SK-N-SH (cell line): ENCODE data around the gene CCDC34. TPM values are rescaled to one million over a fixed set of nuclear protein-coding genes. Genes with fewer than 3 reads are reported as not detected.

ENCODE experiments used
- CTCF ChIA-PET: fragments of 300-600, 350-600 bp; formaldehyde crosslinking; extraction: SDS; loops from one replicate; lab custom pipeline; 2021; lab: Yijun Ruan, JAX
- POLR2A ChIA-PET: fragments of 350-600 bp; sonication (Branson Sonifier 250); formaldehyde crosslinking; extraction: SDS; loops from one replicate; lab custom pipeline; 2020; ENCODE audit warnings: antibody characterized with exemption, inconsistent platforms; lab: Yijun Ruan, JAX
- DNase-seq: peaks from one replicate; pipeline ENCODE4 v3.0.0; 2012
- H2AFZ ChIP-seq: fragments of 200-600 bp; sonication (generic); 2 replicates; pipeline ENCODE4 v1.8.1; 2016; ENCODE audit warnings: antibody characterized with exemption, mild to moderate bottlenecking, low read depth
- H3F3A ChIP-seq: fragments of 200-600 bp; sonication (generic); replicated peaks from 2 replicates; pipeline ENCODE3; 2016; ENCODE audit warnings: antibody characterized with exemption, mild to moderate bottlenecking; ENCODE audit not compliant: insufficient read depth
- H3K27ac ChIP-seq, 2 experiments: fragments of 200-500 bp in 1 of 2; fragments of 200-600 bp in 1 of 2; sonication (Bioruptor generic) in 1 of 2; sonication (generic), shearing (Covaris generic) in 1 of 2; 2 replicates each; pipeline versions ENCODE4 v1.5.1 to v1.6.1; 2014 to 2016; ENCODE audit warnings: low read depth in 2 of 2, inconsistent platforms in 1 of 2, low read length in 1 of 2, mild to moderate bottlenecking in 1 of 2, mixed read lengths in 1 of 2
- H3K27me3 ChIP-seq: fragments of 200-600 bp; sonication (generic), shearing (Covaris generic); 2 replicates; pipeline ENCODE4 v1.6.1; 2016; ENCODE audit warnings: mixed run types; ENCODE audit not compliant: insufficient read depth
- H3K36me3 ChIP-seq, 2 experiments: fragments of 200-500 bp in 1 of 2; fragments of 200-600 bp in 1 of 2; sonication (Bioruptor generic) in 1 of 2; sonication (generic) in 1 of 2; replicated peaks in 1 of 2; 2 replicates each; pipeline versions ENCODE3 to v1.5.1; 2014 to 2016; ENCODE audit warnings: low read length in 1 of 2, mild to moderate bottlenecking in 1 of 2; ENCODE audit not compliant: insufficient read depth in 2 of 2, control insufficient read depth in 1 of 2
- H3K4me1 ChIP-seq, 2 experiments: fragments of 200-500 bp in 1 of 2; fragments of 200-600 bp in 1 of 2; sonication (Bioruptor generic) in 1 of 2; sonication (generic), shearing (Covaris generic) in 1 of 2; 2 replicates each; pipeline versions ENCODE4 v1.5.1 to v1.6.1; 2014 to 2016; ENCODE audit warnings: low read depth in 1 of 2, low read length in 1 of 2, mixed run types in 1 of 2; ENCODE audit not compliant: insufficient read depth in 2 of 2, control insufficient read depth in 1 of 2
- H3K4me2 ChIP-seq: fragments of 200-600 bp; sonication (generic), shearing (Covaris generic); 2 replicates; pipeline ENCODE4 v1.6.1; 2017; ENCODE audit warnings: mixed run types
- H3K4me3 ChIP-seq, 2 experiments: fragments of 200-500 bp in 1 of 2; fragments of 200-600 bp in 1 of 2; sonication (Bioruptor generic) in 1 of 2; sonication (generic), shearing (Covaris generic) in 1 of 2; 2 replicates each; pipeline versions ENCODE4 v1.5.1 to v1.8.1; 2014 to 2016; ENCODE audit warnings: low read depth in 2 of 2, inconsistent platforms in 1 of 2, low read length in 1 of 2, mild to moderate bottlenecking in 1 of 2, mixed read lengths in 1 of 2, moderate library complexity in 1 of 2
- H3K79me2 ChIP-seq: fragments of 200-600 bp; sonication (generic); 2 replicates; pipeline ENCODE4 v1.8.1; 2017; ENCODE audit warnings: mild to moderate bottlenecking; ENCODE audit not compliant: insufficient read depth
- H3K9ac ChIP-seq: fragments of 200-600 bp; sonication (generic); 2 replicates; pipeline ENCODE4 v1.6.1; 2017; ENCODE audit warnings: mixed run types
- H3K9me2 ChIP-seq: fragments of 200-600 bp; sonication (generic); 2 replicates; pipeline ENCODE4 v1.6.1; 2017; ENCODE audit warnings: mixed run types
- H3K9me3 ChIP-seq: fragments of 200-600 bp; sonication (generic); 2 replicates; pipeline ENCODE4 v1.6.1; 2017; ENCODE audit warnings: mixed run types, mild to moderate bottlenecking, moderate library complexity
- H4K20me1 ChIP-seq: fragments of 200-600 bp; sonication (generic); 2 replicates; pipeline ENCODE4 v1.6.1; 2017; ENCODE audit warnings: mild to moderate bottlenecking, mixed run types; ENCODE audit not compliant: insufficient read depth
- CHD2 ChIP-seq: fragments of 150-350 bp; IDR thresholded peaks from 2 replicates; pipeline ENCODE4 v1.6.1; 2018; ENCODE audit warnings: low read length; ENCODE audit not compliant: partially characterized antibody
- FOXM1 ChIP-seq: IDR thresholded peaks from 2 replicates; pipeline ENCODE4 v1.4.0; 2012; ENCODE audit warnings: low read depth, mild to moderate bottlenecking
- GABPA ChIP-seq: IDR thresholded peaks from 2 replicates; pipeline ENCODE4 v1.4.0; 2012; ENCODE audit warnings: low read depth, mild to moderate bottlenecking
- IRF3 ChIP-seq: fragments of 150-350 bp; IDR thresholded peaks from 2 replicates; pipeline ENCODE4 v1.6.1; 2016; ENCODE audit warnings: mild to moderate bottlenecking, low read depth, low read length
- MEF2A ChIP-seq: IDR thresholded peaks from 2 replicates; pipeline ENCODE4 v1.4.0; 2012; ENCODE audit warnings: low read depth, borderline replicate concordance
- NRF1 ChIP-seq: IDR thresholded peaks from 2 replicates; pipeline ENCODE4 v1.6.1; 2012; ENCODE audit warnings: low read depth, mild to moderate bottlenecking, low read length
- RAD21 ChIP-seq: IDR thresholded peaks from 2 replicates; pipeline ENCODE4 v1.6.1; 2012; ENCODE audit warnings: mild to moderate bottlenecking, low read length
- REST ChIP-seq: IDR thresholded peaks from 2 replicates; pipeline ENCODE4 v1.6.1; 2012; ENCODE audit warnings: mild to moderate bottlenecking, low read depth, low read length, moderate library complexity
- SMC3 ChIP-seq: IDR thresholded peaks from 2 replicates; pipeline ENCODE4 v1.6.1; 2012; ENCODE audit warnings: low read depth, low read length, improper control_type of control experiment
- TEAD4 ChIP-seq: IDR thresholded peaks from 2 replicates; pipeline ENCODE4 v1.4.0; 2012; ENCODE audit warnings: mild to moderate bottlenecking, borderline replicate concordance; ENCODE audit not compliant: insufficient read depth
- USF1 ChIP-seq: IDR thresholded peaks from 2 replicates; pipeline ENCODE4 v1.4.0; 2012; ENCODE audit warnings: low read depth, borderline replicate concordance
- WGBS: methylation state at CpG from one replicate; pipeline ENCODE4 v1.1.6; 2017; ENCODE audit warnings: low lambda C conversion rate; 5-methylcytosine and 5-hydroxymethylcytosine counted together
- polyA plus RNA-seq, 3 experiments: library from polyadenylated mRNA; depleted of rRNA; stranded (reverse); fragments of >200 nt; gene quantifications; 2 replicates each; pipeline ENCODE4 v1.2.3, GENCODE V29; 2012

Gene CCDC34
- polyA plus RNA-seq, 1 of the 3 experiments (the other 2 are of a cell fraction) = 6.7 TPM

- Histone ChIP-seq H4K20me1 (no peaks in the 10 kb centered on the region), H3K4me3 (no peak overlapping the region), H3F3A (peaks cover 15% of the 10 kb centered on the region), H3K27me3 (no peaks in the 10 kb centered on the region), H3K4me2 (no peak overlapping the region), H3K9me3 (no peaks in the 10 kb centered on the region), H2AFZ (no peak overlapping the region), H3K27ac (no peak overlapping the region), H3K79me2 (no peaks in the 10 kb centered on the region), H3K9ac (no peak overlapping the region), H3K36me3 (peaks cover 0 to 4% of the 10 kb centered on the region in 2 experiments), H3K9me2 (no peaks in the 10 kb centered on the region), H3K4me1 (peaks cover 0 to 24% of the 10 kb centered on the region in 2 experiments; a peak in 2 of 4 replicates)
- ChIA-PET POLR2A (no interaction called here), CTCF (interaction anchor here (0.6 kb wide), 1 partner anchor 632 kb away, joined by 3 read pairs; no protein-coding TSS in a partner anchor)
- DNase-seq = no peak
- WGBS = 95% methylated on average over 1 of the region's 1 CpG
- TF ChIP-seq RAD21 (no peak), REST (no peak), GABPA (no peak), MEF2A (no peak)
Observed at GRCh38 chr11:27330633-27331270, 32.3 kb downstream of the CCDC34 start.

- H3K27ac ChIP-seq = no peak overlapping the region
- TF ChIP-seq CHD2 = no peak
- TF ChIP-seq RAD21 = no peak
- no peak for TF ChIP-seq TEAD4
- no peak for TF ChIP-seq REST
- TF ChIP-seq FOXM1 = no peak
- no peak for TF ChIP-seq USF1
- no peak for TF ChIP-seq SMC3
- TF ChIP-seq NRF1 = no peak
- no peak for TF ChIP-seq IRF3
- no peak overlapping the region for H3K4me3 ChIP-seq
- no peaks in the 10 kb centered on the region for H3K27me3 ChIP-seq
- no peak overlapping the region for H2AFZ ChIP-seq
- ChIA-PET POLR2A (no interaction called here), CTCF (interaction anchor here (0.6 kb wide), 1 partner anchor 631 kb away, joined by 3 read pairs; no protein-coding TSS in a partner anchor)
- no peak overlapping the region for H3K4me2 ChIP-seq
- H3K4me1 ChIP-seq = peaks cover 0 to 24% of the 10 kb centered on the region in 2 experiments; a peak in 2 of 4 replicates
- H3K9me3 ChIP-seq = no peaks in the 10 kb centered on the region
- no peak for DNase-seq
- H3K79me2 ChIP-seq = no peaks in the 10 kb centered on the region
- WGBS = 91% methylated on average over 4 of the region's 4 CpGs
- no peaks in the 10 kb centered on the region for H4K20me1 ChIP-seq
- H3K9ac ChIP-seq = no peak overlapping the region
- peaks cover 15% of the 10 kb centered on the region for H3F3A ChIP-seq
- H3K9me2 ChIP-seq = no peaks in the 10 kb centered on the region
- peaks cover 0 to 4% of the 10 kb centered on the region in 2 experiments for H3K36me3 ChIP-seq
Observed at GRCh38 chr11:27329867-27330632, 33.0 kb downstream of the CCDC34 start.
